ENCODE results near the gene TUBB.
"Not testable (repeated sequence)": the region's sequence is repeated elsewhere in the genome, so short reads cannot be mapped to it uniquely, and the experiment has no call there.

DNA sequence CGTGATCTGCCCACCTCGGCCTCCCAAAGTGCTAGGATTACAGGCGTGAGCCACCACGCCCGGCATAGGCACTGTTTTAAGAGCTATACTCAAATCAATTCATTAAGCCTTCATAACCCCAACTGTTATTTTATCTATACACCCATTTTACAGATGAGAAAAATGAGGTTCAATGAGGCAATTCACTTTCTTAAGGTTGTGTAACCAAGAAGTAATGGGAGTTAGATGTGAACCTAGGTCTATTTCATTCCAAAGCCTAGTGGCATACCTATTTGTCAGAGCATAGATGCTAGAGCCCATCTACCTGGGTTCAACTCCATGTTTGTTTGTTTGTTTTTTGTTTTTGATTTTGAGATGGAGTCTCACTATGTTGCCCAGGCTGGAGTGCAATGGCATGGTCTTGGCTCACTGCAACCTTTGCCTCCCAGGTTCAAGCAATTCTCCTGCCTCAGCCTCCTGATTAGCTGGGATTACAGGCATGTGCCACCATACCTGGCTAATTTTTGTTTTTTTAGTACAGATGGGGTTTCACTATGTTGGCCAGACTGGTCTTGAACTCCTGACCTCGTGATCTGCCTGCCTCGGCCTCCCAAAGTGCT, 36.4 kb downstream of the TUBB start:
- TF ChIP-seq, protein P1, sequence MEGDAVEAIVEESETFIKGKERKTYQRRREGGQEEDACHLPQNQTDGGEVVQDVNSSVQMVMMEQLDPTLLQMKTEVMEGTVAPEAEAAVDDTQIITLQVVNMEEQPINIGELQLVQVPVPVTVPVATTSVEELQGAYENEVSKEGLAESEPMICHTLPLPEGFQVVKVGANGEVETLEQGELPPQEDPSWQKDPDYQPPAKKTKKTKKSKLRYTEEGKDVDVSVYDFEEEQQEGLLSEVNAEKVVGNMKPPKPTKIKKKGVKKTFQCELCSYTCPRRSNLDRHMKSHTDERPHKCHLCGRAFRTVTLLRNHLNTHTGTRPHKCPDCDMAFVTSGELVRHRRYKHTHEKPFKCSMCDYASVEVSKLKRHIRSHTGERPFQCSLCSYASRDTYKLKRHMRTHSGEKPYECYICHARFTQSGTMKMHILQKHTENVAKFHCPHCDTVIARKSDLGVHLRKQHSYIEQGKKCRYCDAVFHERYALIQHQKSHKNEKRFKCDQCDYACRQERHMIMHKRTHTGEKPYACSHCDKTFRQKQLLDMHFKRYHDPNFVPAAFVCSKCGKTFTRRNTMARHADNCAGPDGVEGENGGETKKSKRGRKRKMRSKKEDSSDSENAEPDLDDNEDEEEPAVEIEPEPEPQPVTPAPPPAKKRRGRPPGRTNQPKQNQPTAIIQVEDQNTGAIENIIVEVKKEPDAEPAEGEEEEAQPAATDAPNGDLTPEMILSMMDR (IDR thresholded peaks at IDR 0.05) = not testable (repeated sequence)
- not testable (repeated sequence) for TF ChIP-seq EZH2 (IDR thresholded peaks at IDR 0.05; ENCODE audit: borderline replicate concordance, insufficient read depth, low read depth, low read length, poor library complexity, severe bottlenecking)

Measured in B cell (primary cell).